NCI-H748 (cell line): ENCODE results near the gene LSR.
"Not testable (repeated sequence)": the region's sequence is repeated elsewhere in the genome, so short reads cannot be mapped to it uniquely, and the experiment has no call there.

Source experiments
- DNase-seq: peaks from one replicate; lab custom pipeline; 2025; ENCODE audit not compliant: unreplicated experiment; lab: John Stamatoyannopoulos, UW

LSR gene

GRCh38 chr19:35284153-35285094 is 35.6 kb downstream of the LSR start:
- no peak for DNase-seq

GRCh38 chr19:35285095-35285449 is 36.3 kb downstream of the LSR start:
- DNase-seq: no peak

GRCh38 chr19:35285465-35285864 is 36.7 kb downstream of the LSR start:
- DNase-seq: not testable (repeated sequence)

- DNase-seq: not testable (repeated sequence)
Observed at GRCh38 chr19:35286101-35286500, 37.3 kb downstream of the LSR start.

GRCh38 chr19:35287713-35288112 is 38.9 kb downstream of the LSR start:
- DNase-seq: no peak

- DNase-seq: no peak
Observed at GRCh38 chr19:35288331-35288730, 39.5 kb downstream of the LSR start.

- DNase-seq: no peak
Observed at GRCh38 chr19:35288906-35289305, 40.1 kb downstream of the LSR start.

- DNase-seq: no peak
Observed at GRCh38 chr19:35290381-35291127, 41.8 kb downstream of the LSR start.

- no peak for DNase-seq
Observed at GRCh38 chr19:35291259-35291658, 42.5 kb downstream of the LSR start.

GRCh38 chr19:35291916-35292315 is 43.1 kb downstream of the LSR start, which contains the start of gene MAG:
TSS of gene MAG (plus strand) at chr19:35292161. CDS start at chr19:35295409, 3,248 bp downstream.
- DNase-seq: no peak

GRCh38 chr19:35292421-35293362 is 43.9 kb downstream of the LSR start:
- peak; percentile 34 for DNase-seq

GRCh38 chr19:35293363-35293739 is 44.5 kb downstream of the LSR start:
- no peak for DNase-seq

- no peak for DNase-seq
Observed at GRCh38 chr19:35293808-35294207, 45.0 kb downstream of the LSR start.

- peak; percentile 36 for DNase-seq
Observed at GRCh38 chr19:35294328-35294727, 45.5 kb downstream of the LSR start.

- DNase-seq: no peak
Observed at GRCh38 chr19:35294859-35295791, 46.3 kb downstream of the LSR start.

- DNase-seq: no peak
Observed at GRCh38 chr19:35295792-35296462, 47.1 kb downstream of the LSR start.

- no peak for DNase-seq
Observed at GRCh38 chr19:35296644-35297514, 48.1 kb downstream of the LSR start.

GRCh38 chr19:35297515-35297848 is 48.7 kb downstream of the LSR start:
- DNase-seq: no peak

- no peak for DNase-seq
Observed at GRCh38 chr19:35297922-35298321, 49.1 kb downstream of the LSR start.
